GM23338 (cell line): ENCODE results near the gene C1QTNF5. TPM values are rescaled to one million over a fixed set of nuclear protein-coding genes. Genes with fewer than 3 reads are reported as not detected.
A peak's percentile ranks its signal among the peaks of the same experiment; 100 is the strongest.
"Not testable (repeated sequence)": the region's sequence is repeated elsewhere in the genome, so short reads cannot be mapped to it uniquely, and the experiment has no call there.

Experiments
- ATAC-seq: fragments of 200-7000 bp; cut with Tn5 transposase; 3 replicates; pipeline ENCODE4 v1.9.1; 2020
- DNase-seq: peaks from one replicate; pipeline ENCODE4 v3.0.0-alpha.2; 2015; ENCODE audit warnings: low spot score
- H2AFZ ChIP-seq: fragments of 200-600 bp; sonication (generic); 2 replicates; pipeline ENCODE4 v1.8.0; 2016; ENCODE audit warnings: antibody characterized with exemption, mild to moderate bottlenecking, moderate library complexity
- H3F3A ChIP-seq: fragments of 200-600 bp; sonication (generic); replicated peaks from 2 replicates; pipeline ENCODE4 v1.8.0; 2017; ENCODE audit warnings: antibody characterized with exemption, mixed run types, low read depth
- H3K27ac ChIP-seq: fragments of 200-600 bp; sonication (generic); 2 replicates; pipeline ENCODE4 v1.6.1; 2016; ENCODE audit warnings: low read depth
- H3K27me3 ChIP-seq: fragments of 200-600 bp; sonication (generic); 2 replicates; pipeline ENCODE4 v1.8.0; 2016; ENCODE audit warnings: mild to moderate bottlenecking, mixed run types, moderate library complexity; ENCODE audit not compliant: insufficient read depth
- H3K36me3 ChIP-seq: fragments of 200-600 bp; sonication (generic); 2 replicates; pipeline ENCODE4 v1.8.0; 2016; ENCODE audit warnings: mild to moderate bottlenecking; ENCODE audit not compliant: insufficient read depth
- H3K4me1 ChIP-seq: fragments of 200-600 bp; sonication (generic); 2 replicates; pipeline ENCODE4 v1.8.0; 2016; ENCODE audit warnings: mild to moderate bottlenecking, moderate library complexity; ENCODE audit not compliant: insufficient read depth
- H3K4me2 ChIP-seq: fragments of 200-600 bp; sonication (generic); 2 replicates; pipeline ENCODE4 v1.7.1; 2017; ENCODE audit warnings: mixed run types
- H3K4me3 ChIP-seq: fragments of 200-600 bp; sonication (generic); 2 replicates; pipeline ENCODE4 v1.6.1; 2016; ENCODE audit warnings: mixed run types
- H3K79me2 ChIP-seq: fragments of 200-600 bp; sonication (generic); replicated peaks from 2 replicates; pipeline ENCODE4 v1.8.0; 2017; ENCODE audit warnings: mild to moderate bottlenecking; ENCODE audit not compliant: insufficient read depth
- H3K9me2 ChIP-seq: fragments of 200-600 bp; sonication (generic); 2 replicates; pipeline ENCODE4 v1.8.0; 2017; ENCODE audit not compliant: insufficient read depth
- H4K20me1 ChIP-seq: fragments of 200-600 bp; sonication (generic); replicated peaks from 2 replicates; pipeline ENCODE4 v1.8.0; 2017; ENCODE audit warnings: mild to moderate bottlenecking; ENCODE audit not compliant: insufficient read depth
- H3K27ac Mint-ChIP-seq: 2 replicates; pipeline ENCODE4 v1.8.0; 2020; ENCODE audit warnings: inconsistent platforms, mild to moderate bottlenecking, moderate library complexity, mixed read lengths
- H3K27me3 Mint-ChIP-seq: 3 replicates; pipeline ENCODE4 v1.8.0; 2022; ENCODE audit warnings: low read depth, mild to moderate bottlenecking, moderate library complexity, mixed read lengths, inconsistent platforms; ENCODE audit not compliant: insufficient read depth, poor library complexity
- H3K36me3 Mint-ChIP-seq: 3 replicates; pipeline ENCODE4 v1.8.0; 2021; ENCODE audit warnings: low read depth, mild to moderate bottlenecking, inconsistent platforms, moderate library complexity, mixed read lengths
- H3K4me1 Mint-ChIP-seq: 3 replicates; pipeline ENCODE4 v1.8.0; 2020; ENCODE audit warnings: mild to moderate bottlenecking, inconsistent platforms, mixed read lengths
- H3K4me3 Mint-ChIP-seq: 3 replicates; pipeline ENCODE4 v1.8.0; 2021; ENCODE audit warnings: moderate library complexity, mild to moderate bottlenecking, inconsistent platforms, mixed read lengths
- H3K9me3 Mint-ChIP-seq: 3 replicates; pipeline ENCODE4 v1.8.0; 2020; ENCODE audit warnings: moderate library complexity, mild to moderate bottlenecking, inconsistent platforms, mixed read lengths
- CREB1 ChIP-seq: fragments of 250-450 bp; sonication (Bioruptor Pico); IDR thresholded peaks from 2 replicates; pipeline ENCODE4 v1.5.0; 2020; ENCODE audit warnings: low read depth, mild to moderate bottlenecking, moderate library complexity
- EZH2phosphoT487 ChIP-seq: fragments of 200-600 bp; sonication (generic); IDR thresholded peaks from one replicate; pipeline ENCODE4 v1.8.1; 2018; ENCODE audit warnings: antibody characterized with exemption; ENCODE audit not compliant: unreplicated experiment
- JUNB ChIP-seq: IDR thresholded peaks from one replicate; pipeline ENCODE4 v1.6.1; 2016; ENCODE audit warnings: antibody characterized with exemption; ENCODE audit not compliant: unreplicated experiment
- NANOG ChIP-seq: IDR thresholded peaks from 2 replicates; pipeline ENCODE4 v1.6.1; 2016; ENCODE audit warnings: antibody characterized with exemption, borderline replicate concordance
- ZNF114 ChIP-seq: fragments of 250-450 bp; sonication (Bioruptor Pico); IDR thresholded peaks from 2 replicates; pipeline ENCODE4 v1.5.0; 2020; ENCODE audit warnings: mild to moderate bottlenecking, moderate library complexity
- ZNF331 ChIP-seq: fragments of 250-450 bp; sonication (Bioruptor Pico); IDR thresholded peaks from 2 replicates; pipeline ENCODE4 v1.5.0; 2020; ENCODE audit warnings: low read depth, mild to moderate bottlenecking, moderate library complexity
- polyA plus RNA-seq: library from polyadenylated mRNA; unstranded; fragments of >200 nt; fragmentation: Nextera tagmentation; extraction: Ambion mirVana; gene quantifications from 2 replicates; pipeline ENCODE4 v1.2.1, GENCODE V29; 2016
- total RNA-seq: library from RNA; depleted of rRNA; stranded (reverse); fragments of >200 nt; shearing (Covaris generic); gene quantifications from 2 replicates; pipeline ENCODE4 v1.2.3, GENCODE V29; 2014
- TF ChIP-seq, protein P1 (sequence below), 2 experiments: fragments of 200-600 bp in 1 of 2; sonication (generic) in 1 of 2; conservative IDR thresholded peaks; 2 replicates each; pipeline versions ENCODE4 v1.5.1 to v1.6.1; 2016 to 2017; ENCODE audit warnings: antibody characterized with exemption in 2 of 2, low read depth in 2 of 2, mild to moderate bottlenecking in 2 of 2, moderate library complexity in 1 of 2
- TF ChIP-seq, protein P2 (sequence below): IDR thresholded peaks from 2 replicates; pipeline ENCODE4 v1.6.1; 2016; ENCODE audit warnings: antibody characterized with exemption
- TF ChIP-seq, protein P3 (sequence below): fragments of 250-450 bp; sonication (Bioruptor Pico); IDR thresholded peaks from 2 replicates; pipeline ENCODE4 v1.5.0; 2020; ENCODE audit warnings: mild to moderate bottlenecking, moderate library complexity

The C1QTNF5 gene
- total and polyA plus RNA-seq, 2 experiments from 2014 or later: 1.9 TPM

DNA sequence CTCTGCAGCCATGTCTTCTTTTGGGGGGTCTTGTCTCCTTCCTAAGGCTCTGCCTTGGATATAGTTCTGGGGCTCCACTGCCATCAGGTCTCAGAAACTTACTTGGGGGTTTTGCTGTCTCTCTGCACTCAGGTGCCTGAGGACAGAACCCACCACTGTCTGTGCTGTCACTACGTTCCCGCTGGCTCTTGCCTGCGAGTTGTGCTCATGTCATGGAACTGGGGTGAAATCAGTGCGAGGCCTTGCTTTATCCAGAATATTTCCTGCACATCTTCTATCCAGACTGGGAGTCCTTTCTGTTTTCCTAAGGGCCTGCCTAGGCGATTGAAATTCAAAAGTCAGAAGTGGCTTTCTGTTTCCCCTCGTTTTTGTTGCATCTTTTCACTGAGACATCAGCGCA lies 47.4 kb upstream of the C1QTNF5 start (continued):
- TF ChIP-seq, protein P1, sequence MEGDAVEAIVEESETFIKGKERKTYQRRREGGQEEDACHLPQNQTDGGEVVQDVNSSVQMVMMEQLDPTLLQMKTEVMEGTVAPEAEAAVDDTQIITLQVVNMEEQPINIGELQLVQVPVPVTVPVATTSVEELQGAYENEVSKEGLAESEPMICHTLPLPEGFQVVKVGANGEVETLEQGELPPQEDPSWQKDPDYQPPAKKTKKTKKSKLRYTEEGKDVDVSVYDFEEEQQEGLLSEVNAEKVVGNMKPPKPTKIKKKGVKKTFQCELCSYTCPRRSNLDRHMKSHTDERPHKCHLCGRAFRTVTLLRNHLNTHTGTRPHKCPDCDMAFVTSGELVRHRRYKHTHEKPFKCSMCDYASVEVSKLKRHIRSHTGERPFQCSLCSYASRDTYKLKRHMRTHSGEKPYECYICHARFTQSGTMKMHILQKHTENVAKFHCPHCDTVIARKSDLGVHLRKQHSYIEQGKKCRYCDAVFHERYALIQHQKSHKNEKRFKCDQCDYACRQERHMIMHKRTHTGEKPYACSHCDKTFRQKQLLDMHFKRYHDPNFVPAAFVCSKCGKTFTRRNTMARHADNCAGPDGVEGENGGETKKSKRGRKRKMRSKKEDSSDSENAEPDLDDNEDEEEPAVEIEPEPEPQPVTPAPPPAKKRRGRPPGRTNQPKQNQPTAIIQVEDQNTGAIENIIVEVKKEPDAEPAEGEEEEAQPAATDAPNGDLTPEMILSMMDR (conservative IDR thresholded peaks at IDR 0.05; ENCODE audit: low read depth in 2 of 2): no peak
- TF ChIP-seq ZNF331 (CRISPR knock-in tag) (no peak), NANOG (no peak), ZNF114 (CRISPR knock-in tag) (no peak), JUNB (no peak), EZH2phosphoT487 (no peak)

DNA sequence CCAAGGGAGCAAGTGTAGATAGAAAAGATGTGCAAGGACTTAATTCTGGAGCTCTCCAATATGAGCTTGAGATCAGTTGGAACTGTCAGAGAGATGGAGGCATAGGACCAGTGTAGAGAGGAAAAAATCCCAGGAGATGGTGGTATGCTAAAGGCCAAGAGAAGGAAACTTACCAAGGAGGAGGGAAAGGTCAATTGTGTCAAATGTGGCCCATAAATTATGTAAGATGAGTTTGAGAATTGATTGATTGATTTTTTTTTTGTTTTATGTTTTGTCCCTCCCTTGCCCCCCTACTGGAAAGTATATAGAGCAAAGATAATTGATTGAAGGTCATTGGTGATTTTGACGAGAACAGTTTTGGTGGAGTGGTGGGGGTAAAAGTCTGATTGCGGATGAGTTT lies 43.6 kb upstream of the C1QTNF5 start:
- Histone ChIP-seq H3F3A (peaks cover 10% of the 10 kb centered on the region; the same call in 1 of the 2 replicates), H3K4me1 (peaks cover 11% of the 10 kb centered on the region), H3K9me2 (no peaks in the 10 kb centered on the region), H3K4me2 (no peak overlapping the region), H4K20me1 (no peaks in the 10 kb centered on the region), H3K27me3 (peaks cover 19% of the 10 kb centered on the region), H3K27ac (no peak overlapping the region), H3K4me3 (no peak overlapping the region), H3K79me2 (no peaks in the 10 kb centered on the region), H2AFZ (no peak overlapping the region), H3K36me3 (no peaks in the 10 kb centered on the region)
- H3K27me3 Mint-ChIP-seq: peaks cover 19% of the 10 kb centered on the region
- no peak for DNase-seq
- no peak overlapping the region for H3K4me3 Mint-ChIP-seq
- H3K4me1 Mint-ChIP-seq: peaks cover 6% of the 10 kb centered on the region; the same call in 2 of the 3 replicates
- no peak overlapping the region for H3K27ac Mint-ChIP-seq
- no peaks in the 10 kb centered on the region for H3K36me3 Mint-ChIP-seq
- ATAC-seq: no peak
- no peaks in the 10 kb centered on the region for H3K9me3 Mint-ChIP-seq
- TF ChIP-seq JUNB: no peak
- no peak for TF ChIP-seq NANOG
- TF ChIP-seq ZNF331 (CRISPR knock-in tag): no peak
- TF ChIP-seq, protein P2, sequence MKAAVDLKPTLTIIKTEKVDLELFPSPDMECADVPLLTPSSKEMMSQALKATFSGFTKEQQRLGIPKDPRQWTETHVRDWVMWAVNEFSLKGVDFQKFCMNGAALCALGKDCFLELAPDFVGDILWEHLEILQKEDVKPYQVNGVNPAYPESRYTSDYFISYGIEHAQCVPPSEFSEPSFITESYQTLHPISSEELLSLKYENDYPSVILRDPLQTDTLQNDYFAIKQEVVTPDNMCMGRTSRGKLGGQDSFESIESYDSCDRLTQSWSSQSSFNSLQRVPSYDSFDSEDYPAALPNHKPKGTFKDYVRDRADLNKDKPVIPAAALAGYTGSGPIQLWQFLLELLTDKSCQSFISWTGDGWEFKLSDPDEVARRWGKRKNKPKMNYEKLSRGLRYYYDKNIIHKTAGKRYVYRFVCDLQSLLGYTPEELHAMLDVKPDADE: no peak
- no peak for TF ChIP-seq ZNF114 (CRISPR knock-in tag)
- no peak for TF ChIP-seq CREB1 (CRISPR knock-in tag)
- TF ChIP-seq, protein P3, sequence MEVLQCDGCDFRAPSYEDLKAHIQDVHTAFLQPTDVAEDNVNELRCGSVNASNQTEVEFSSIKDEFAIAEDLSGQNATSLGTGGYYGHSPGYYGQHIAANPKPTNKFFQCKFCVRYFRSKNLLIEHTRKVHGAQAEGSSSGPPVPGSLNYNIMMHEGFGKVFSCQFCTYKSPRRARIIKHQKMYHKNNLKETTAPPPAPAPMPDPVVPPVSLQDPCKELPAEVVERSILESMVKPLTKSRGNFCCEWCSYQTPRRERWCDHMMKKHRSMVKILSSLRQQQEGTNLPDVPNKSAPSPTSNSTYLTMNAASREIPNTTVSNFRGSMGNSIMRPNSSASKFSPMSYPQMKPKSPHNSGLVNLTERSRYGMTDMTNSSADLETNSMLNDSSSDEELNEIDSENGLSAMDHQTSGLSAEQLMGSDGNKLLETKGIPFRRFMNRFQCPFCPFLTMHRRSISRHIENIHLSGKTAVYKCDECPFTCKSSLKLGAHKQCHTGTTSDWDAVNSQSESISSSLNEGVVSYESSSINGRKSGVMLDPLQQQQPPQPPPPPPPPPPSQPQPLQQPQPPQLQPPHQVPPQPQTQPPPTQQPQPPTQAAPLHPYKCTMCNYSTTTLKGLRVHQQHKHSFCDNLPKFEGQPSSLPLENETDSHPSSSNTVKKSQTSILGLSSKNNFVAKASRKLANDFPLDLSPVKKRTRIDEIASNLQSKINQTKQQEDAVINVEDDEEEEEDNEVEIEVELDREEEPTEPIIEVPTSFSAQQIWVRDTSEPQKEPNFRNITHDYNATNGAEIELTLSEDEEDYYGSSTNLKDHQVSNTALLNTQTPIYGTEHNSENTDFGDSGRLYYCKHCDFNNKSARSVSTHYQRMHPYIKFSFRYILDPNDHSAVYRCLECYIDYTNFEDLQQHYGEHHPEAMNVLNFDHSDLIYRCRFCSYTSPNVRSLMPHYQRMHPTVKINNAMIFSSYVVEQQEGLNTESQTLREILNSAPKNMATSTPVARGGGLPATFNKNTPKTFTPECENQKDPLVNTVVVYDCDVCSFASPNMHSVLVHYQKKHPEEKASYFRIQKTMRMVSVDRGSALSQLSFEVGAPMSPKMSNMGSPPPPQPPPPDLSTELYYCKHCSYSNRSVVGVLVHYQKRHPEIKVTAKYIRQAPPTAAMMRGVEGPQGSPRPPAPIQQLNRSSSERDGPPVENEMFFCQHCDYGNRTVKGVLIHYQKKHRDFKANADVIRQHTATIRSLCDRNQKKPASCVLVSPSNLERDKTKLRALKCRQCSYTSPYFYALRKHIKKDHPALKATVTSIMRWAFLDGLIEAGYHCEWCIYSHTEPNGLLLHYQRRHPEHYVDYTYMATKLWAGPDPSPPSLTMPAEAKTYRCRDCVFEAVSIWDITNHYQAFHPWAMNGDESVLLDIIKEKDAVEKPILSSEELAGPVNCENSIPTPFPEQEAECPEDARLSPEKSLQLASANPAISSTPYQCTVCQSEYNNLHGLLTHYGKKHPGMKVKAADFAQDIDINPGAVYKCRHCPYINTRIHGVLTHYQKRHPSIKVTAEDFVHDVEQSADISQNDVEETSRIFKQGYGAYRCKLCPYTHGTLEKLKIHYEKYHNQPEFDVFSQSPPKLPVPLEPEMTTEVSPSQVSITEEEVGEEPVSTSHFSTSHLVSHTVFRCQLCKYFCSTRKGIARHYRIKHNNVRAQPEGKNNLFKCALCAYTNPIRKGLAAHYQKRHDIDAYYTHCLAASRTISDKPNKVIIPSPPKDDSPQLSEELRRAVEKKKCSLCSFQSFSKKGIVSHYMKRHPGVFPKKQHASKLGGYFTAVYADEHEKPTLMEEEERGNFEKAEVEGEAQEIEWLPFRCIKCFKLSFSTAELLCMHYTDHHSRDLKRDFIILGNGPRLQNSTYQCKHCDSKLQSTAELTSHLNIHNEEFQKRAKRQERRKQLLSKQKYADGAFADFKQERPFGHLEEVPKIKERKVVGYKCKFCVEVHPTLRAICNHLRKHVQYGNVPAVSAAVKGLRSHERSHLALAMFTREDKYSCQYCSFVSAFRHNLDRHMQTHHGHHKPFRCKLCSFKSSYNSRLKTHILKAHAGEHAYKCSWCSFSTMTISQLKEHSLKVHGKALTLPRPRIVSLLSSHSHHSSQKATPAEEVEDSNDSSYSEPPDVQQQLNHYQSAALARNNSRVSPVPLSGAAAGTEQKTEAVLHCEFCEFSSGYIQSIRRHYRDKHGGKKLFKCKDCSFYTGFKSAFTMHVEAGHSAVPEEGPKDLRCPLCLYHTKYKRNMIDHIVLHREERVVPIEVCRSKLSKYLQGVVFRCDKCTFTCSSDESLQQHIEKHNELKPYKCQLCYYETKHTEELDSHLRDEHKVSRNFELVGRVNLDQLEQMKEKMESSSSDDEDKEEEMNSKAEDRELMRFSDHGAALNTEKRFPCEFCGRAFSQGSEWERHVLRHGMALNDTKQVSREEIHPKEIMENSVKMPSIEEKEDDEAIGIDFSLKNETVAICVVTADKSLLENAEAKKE: no peak

DNA sequence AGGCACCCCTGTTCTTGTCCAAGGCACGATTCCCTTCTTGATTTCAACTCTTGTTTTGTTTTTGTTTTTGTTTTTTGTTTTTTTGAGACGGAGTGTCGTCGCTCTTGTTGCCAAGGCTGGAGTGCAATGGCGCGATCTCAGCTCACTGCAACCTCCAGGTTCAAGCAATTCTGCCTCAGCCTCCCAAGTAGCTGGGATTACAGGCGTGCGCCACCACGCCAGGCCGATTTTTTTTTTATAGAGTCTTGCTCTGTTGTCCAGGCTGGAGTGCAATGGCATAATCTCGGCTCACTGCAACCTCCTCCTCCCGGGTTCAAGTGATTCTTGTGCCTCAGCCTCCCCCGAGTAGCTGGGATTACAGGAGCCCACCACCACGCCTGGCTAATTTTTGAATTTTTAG lies 41.8 kb upstream of the C1QTNF5 start:
- Histone ChIP-seq H3K4me1 (peaks cover 29% of the 10 kb centered on the region), H3K27me3 (peaks cover 21% of the 10 kb centered on the region), H3K4me2 (peak overlapping the region; percentile 87), H3K4me3 (peak overlapping the region; percentile 68), H3F3A (peaks cover 10% of the 10 kb centered on the region; the same call in 1 of the 2 replicates)
- H3K36me3 Mint-ChIP-seq, H3K9me2 ChIP-seq, H2AFZ ChIP-seq, ATAC-seq, H3K36me3 ChIP-seq, H4K20me1 ChIP-seq, H3K4me3 Mint-ChIP-seq, H3K27ac ChIP-seq, DNase-seq, H3K27ac Mint-ChIP-seq, H3K79me2 ChIP-seq, H3K9me3 Mint-ChIP-seq: not testable (repeated sequence)
- Mint-ChIP-seq H3K27me3 (peaks cover 19% of the 10 kb centered on the region), H3K4me1 (peaks cover 24% of the 10 kb centered on the region)
